GM11168 (cell line): ENCODE measurements around the gene LDB2.

Experiments used
- in situ Hi-C: fragments of 300-500 bp; cut with MboI; formaldehyde crosslinking; loops from one replicate; pipeline ENCODE4 v1.12.0; 2022; ENCODE audit warnings: low sequenced_read_pairs; ENCODE audit not compliant: unreplicated experiment

Gene LDB2

DNA sequence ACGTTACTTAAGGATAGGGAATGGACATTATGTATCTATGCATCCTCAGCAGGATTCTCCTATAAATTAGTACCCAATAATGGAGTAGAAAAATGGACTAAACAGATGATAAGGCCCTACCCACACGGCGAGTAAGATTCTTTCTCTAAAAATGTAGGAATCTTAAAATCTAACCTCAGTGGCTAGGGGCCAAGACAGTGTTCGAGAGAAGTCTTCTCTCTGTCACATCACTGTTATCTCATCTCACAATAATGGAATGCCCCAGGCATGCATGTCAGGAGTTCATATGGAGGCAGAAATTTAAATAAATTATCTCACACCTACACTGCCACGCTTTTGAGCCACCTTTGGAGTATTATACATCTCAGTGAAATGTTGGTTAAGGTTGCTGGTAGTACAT is 132.9 kb downstream of the LDB2 start:
- in situ Hi-C loops: no loop called here

DNA sequence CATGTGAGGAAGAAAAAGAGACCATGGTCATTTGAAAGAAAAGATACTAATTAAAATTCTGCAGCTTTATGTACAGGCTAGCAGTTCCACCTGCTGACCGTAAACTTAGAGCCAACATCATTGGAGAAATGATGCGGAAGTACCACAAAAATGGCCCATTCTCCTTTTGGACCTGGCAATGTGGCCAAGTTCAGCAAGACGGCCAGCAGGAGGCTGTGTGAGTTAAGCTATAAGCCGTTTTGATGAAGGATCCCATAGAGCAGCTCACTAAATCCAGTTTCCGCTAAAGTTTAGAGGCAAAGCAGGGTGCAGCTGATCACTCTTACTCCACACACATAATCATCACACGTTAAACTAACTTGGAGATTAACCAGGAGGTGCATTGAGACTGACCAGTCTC is 133.8 kb downstream of the LDB2 start:
- in situ Hi-C loops: no loop called here

DNA sequence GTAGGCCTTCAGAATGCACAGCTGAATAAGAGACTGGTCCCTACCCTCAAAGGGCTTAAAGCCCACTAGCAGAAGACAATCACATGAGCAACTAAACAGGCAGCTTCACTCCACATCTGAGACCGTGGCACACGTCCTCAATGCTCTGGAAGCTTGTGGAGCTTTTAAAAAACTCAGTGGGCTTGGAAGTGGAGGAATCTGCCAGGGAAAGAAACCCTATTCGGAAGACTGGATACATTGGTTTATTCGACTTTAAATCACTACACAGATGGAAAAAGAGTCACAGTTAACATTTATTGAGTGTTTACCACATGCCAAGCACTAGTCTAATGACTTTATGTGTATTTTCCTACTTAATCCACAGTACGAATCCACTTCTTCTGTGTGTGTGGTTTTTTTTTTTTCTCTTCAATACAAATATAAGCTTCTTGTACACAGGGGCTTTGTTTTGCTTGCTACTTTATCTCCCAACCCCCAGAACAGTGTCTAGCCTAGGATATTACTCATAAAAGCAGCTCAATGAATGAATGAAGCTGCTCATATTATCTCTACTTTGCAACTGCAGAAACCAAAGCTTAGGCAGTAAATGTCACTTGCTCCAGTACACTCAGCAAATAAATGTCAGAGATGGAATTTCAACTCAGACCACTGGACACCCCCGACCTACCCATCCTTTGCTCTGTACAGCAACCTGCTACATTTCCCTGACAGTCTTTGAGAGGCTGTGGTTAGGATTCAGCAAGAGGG is 137.7 kb downstream of the LDB2 start:
- in situ Hi-C loops: no loop called here

GRCh38 chr4:16759931-16760582 is 138.4 kb downstream of the LDB2 start:
- in situ Hi-C loops: no loop called here

DNA sequence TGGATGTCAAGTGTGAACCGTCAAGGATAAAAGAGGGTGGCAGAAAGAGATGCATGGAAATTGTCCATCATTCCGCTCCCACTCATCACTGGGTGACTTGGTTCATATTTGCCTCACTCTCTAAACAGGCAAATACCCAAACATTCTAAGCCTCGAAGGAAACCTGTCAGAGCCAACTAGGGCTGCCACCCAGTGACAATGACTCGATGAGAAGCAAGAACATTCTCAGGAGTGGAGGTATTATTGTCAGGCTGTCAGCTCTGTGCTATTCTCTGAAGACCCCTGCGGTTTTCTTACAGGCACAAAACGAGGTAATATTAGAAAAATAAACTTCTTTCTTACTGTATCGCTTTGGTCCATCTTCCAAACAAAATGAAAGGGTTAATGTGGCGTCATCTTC is 139.6 kb downstream of the LDB2 start:
- in situ Hi-C loops: no loop called here

DNA sequence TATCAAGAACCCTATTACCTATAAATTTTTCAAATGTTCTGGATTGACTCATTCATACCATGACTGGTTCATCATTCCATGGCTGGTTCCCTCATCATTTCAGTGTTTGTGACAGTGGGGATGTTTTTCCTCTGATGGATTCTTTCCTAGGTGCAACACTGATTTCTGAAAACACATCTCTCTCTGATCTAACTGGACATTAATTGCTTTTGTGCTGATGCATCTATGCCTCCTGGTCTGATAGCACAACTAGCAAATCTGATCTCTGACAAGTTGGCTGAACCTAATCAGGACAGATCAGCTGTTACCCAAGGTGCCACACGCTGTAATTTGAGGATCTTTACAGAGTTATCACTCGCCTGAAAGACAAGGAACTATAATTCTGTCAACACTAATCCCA is 140.2 kb downstream of the LDB2 start:
- in situ Hi-C loops: no loop called here

- in situ Hi-C loops: no loop called here
These were observed 141.3 kb downstream of the LDB2 start for GRCh38 chr4:16757080-16757521.

GRCh38 chr4:16754104-16754503 is 144.3 kb downstream of the LDB2 start:
- in situ Hi-C loops: no loop called here

- in situ Hi-C loops: no loop called here
These were observed 146.3 kb downstream of the LDB2 start for GRCh38 chr4:16752150-16752549.

DNA sequence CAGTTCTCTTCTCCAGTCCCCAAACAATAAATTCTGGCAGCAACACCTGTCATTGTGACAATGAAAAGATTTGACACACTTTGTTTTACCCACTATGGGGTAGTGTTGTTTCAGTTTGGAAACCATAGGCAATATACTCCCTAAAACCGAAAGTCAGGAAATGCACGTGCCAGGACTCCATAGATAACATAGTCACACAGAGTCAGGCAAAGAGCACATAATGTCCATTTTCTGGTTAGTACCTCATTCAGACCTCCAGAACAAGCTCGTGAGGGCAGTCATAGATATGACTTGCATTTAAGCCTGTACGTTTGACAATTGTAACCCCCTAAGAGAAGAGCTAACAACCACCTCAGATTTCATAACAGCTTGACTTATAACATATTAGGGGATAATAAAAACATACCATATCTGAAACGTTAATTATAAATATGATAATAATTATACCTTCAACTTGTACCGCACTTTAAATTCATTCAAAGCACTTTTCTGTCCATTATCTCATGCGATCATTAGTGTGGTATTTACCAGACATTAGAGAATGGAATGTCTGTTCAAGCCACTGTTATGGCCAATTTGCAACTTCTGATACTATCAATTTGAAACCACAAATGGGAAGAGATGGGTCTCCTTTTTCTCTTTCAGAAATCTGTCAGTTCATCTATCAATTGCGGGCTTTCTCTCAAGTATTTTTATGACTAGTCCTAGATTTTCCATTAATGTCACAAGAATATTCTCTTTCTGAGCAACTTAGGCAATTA is 147.4 kb downstream of the LDB2 start:
- in situ Hi-C loops: no loop called here

DNA sequence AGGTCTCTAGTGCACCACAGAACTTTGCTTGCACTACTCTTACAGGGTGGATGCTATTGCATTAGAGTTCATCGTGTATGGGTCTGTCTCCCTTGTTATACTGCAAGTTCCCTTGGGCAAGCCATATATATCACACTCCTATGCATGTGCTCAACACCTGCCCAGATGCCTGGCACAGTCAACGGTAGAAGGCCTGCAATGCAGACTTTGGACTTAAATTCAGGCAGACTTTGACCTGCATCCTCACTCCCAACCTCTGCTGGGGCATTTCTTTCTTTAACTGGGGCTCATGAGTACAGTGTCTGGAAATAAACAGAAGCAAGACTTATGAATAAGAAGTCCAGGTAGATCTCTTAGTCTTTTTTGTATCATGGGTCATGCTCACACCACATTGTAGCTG is 148.2 kb downstream of the LDB2 start:
- in situ Hi-C loops: no loop called here

- in situ Hi-C loops: no loop called here
These were observed 152.6 kb downstream of the LDB2 start for GRCh38 chr4:16745887-16746286.

- in situ Hi-C loops: no loop called here
These were observed 153.3 kb downstream of the LDB2 start for GRCh38 chr4:16745009-16745635.

- in situ Hi-C loops: no loop called here
These were observed 157.2 kb downstream of the LDB2 start for GRCh38 chr4:16741287-16741686.

DNA sequence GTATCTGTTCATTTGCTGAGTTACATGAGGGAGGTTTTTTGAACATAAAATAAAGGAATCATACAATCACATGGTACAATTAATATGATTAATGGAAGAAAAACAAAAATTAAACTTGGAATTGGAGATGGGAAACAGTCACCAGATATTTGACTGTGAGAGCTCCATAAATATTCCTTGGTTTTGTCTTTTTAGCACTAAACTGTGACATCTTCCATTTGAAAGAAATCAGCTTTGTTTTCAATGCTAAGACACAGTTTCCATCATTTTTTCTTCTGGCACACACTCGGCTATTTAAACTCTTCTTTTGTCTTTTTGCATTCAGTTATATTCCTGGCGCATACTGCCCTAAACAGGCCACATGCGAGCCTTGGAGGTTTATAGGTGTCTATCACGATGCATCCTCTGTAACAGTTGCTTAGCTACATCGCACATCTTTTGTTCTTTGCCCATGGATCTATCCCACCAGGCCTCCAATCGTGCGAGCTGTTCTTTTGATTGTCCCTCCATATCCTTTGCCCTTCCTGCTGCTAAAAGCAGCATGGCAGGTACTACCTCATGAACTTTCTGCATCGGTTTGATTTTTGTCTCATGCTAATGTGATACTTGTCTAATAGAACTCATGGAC is 158.3 kb downstream of the LDB2 start:
- in situ Hi-C loops: no loop called here

- in situ Hi-C loops: no loop called here
These were observed 159.9 kb downstream of the LDB2 start for GRCh38 chr4:16738558-16738957.

DNA sequence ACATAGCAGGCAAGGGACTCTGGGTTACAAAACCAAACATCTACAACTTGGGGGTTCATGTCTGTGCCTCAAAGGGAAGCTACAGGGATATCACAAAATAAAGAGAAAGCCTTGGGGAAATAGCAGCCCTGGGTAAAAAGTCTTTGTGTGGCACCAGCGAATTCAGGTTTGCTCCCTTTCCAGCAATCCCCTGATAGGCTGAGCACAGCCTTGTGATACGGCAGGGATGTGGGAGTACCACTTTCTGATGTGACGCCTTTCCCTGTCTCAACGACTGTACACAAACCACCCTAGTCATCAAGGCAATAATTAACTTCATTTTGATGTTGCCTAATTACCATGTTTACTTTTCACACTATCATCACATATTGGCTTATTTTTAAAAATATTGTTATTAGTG is 164.9 kb downstream of the LDB2 start:
- in situ Hi-C loops: no loop called here

- in situ Hi-C loops: no loop called here
These were observed 165.7 kb downstream of the LDB2 start for GRCh38 chr4:16732741-16733140.

- in situ Hi-C loops: no loop called here
These were observed 166.6 kb downstream of the LDB2 start for GRCh38 chr4:16731776-16732380.
